ENCODE measurements around the gene PPFIA4. TPM values are rescaled to one million over a fixed set of nuclear protein-coding genes. Genes with fewer than 3 reads are reported as not detected.
A peak's percentile ranks its signal among the peaks of the same experiment; 100 is the strongest.

Gene PPFIA4
- total and polyA plus RNA-seq, 9 of the 15 experiments (the other 6 are each of a cell fraction or from before 2014, with no cell fraction given) = 0.07 to 12.0 (median 0.70) TPM

DNA sequence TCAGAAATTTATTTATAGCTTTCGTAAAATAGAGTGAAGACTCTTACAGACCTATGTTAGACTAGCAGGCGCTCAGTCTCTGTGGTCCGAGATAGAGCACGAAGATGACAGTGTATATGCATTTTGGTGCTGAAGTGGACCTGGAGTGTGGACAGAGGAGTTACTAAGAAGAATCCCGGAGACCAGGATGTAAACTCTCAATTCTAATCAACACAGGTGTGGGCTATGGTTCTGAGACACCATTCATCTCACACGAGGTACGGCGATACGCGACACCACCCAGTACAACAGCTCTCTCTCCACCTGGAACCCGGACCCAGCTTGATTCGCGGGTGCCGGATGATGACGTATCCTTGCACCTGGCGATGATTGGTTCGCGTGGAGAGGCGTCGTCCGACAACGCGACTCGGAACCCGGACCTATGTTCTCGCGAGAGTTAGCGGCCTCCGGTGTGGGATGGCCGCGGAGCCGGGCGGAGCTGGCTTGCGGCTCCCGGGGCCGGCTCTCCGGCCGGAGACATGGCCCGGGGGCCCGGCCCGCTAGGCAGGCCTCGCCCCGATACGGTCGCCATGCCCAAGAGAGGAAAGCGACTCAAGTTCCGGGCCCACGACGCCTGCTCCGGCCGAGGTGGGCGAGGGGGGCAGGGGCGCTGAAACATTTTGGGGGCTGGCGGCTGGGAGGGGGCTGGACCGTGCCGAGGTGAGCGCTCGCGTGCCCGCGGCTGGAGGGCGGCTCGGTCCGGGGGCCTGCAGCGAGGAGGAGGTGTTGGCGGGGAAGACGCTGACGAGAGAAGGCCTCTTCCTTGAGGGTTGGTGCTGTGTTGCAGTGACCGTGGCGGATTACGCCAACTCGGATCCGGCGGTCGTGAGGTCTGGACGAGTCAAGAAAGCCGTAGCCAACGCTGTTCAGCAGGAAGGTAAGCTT is 19.1 kb upstream of the PPFIA4 start, which contains the start of gene TMEM183A:
Gene TMEM183A, plus strand, starts transcription at position 427 of the 924 bp plus-strand sequence. Its CDS starts 92 bp downstream, at position 519.
- peak; percentile 96 to 100 (median 96) for DNase-seq (ENCODE audit: extremely low read depth in 1 of 4, low spot score in 3 of 4)
- no TSS peak for BruUV-seq (replicated peaks)
- in situ Hi-C loops (cut with MboI) = no loop called here
- Histone ChIP-seq H3K9me1 (ENCODE audit: control insufficient read depth, insufficient read depth, low read length) (no peaks in the 10 kb centered on the region), H3K4me3 (peak within 1 kb of the TSS; percentile 89), H4K20me1 (replicated peaks; ENCODE audit: control insufficient read depth, insufficient read depth, low read length) (no peaks in the 10 kb centered on the region), H3K27me3 (ENCODE audit: control insufficient read depth in 2 of 2, insufficient read depth in 2 of 2, low read length in 2 of 2) (no peaks in the 10 kb centered on the region), H3K36me3 (ENCODE audit: control insufficient read depth, insufficient read depth, low read length) (peaks cover 38% of the 10 kb centered on the region), H3K4me2 (ENCODE audit: insufficient read depth, low read length) (peak within 1 kb of the TSS; percentile 100), H3K9me3 (replicated peaks; ENCODE audit: control insufficient read depth, insufficient read depth, low read depth, low read length) (no peaks in the 10 kb centered on the region), H3K79me2 (ENCODE audit: control insufficient read depth, insufficient read depth, low read length) (peaks cover 51% of the 10 kb centered on the region), H3K4me1 (replicated peaks in 1 of 2; ENCODE audit: control insufficient read depth in 2 of 2, insufficient read depth in 2 of 2, low read length in 2 of 2) (peaks cover 14 to 19% of the 10 kb centered on the region in 2 experiments), H2AFZ (ENCODE audit: low read depth, low read length) (peak within 1 kb of the TSS; percentile 86), H3K9ac (ENCODE audit: insufficient read depth in 1 of 2, low read depth in 2 of 2, low read length in 2 of 2) (peak within 1 kb of the TSS; percentile 97 to 100), H3K27ac (ENCODE audit: extremely low read depth, low read depth, low read length) (peak within 1 kb of the TSS; percentile 99)
- POLR2A ChIA-PET = interaction anchor here (0.6 to 2.7 kb wide), 33 partner anchors 8 to 661 kb away, joined by 3 to 14 read pairs (median 4); partner anchors contain the start of genes KLHL12, PPFIA4 and RABIF
- peak; percentile 96 for FAIRE-seq
- ATAC-seq = peak; percentile 94
- intact Hi-C loops (cut with micrococcal nuclease) = loop anchor here (10.0 kb wide), 1 partner anchor 282 kb away; no protein-coding TSS in a partner anchor
- CTCF ChIA-PET (ENCODE audit: low intra/inter-chr PET ratio) = no interaction called here
- under 1% methylated on average over 75 of the region's 78 CpGs for WGBS (ENCODE audit: insufficient coverage, low coverage, missing lambda C conversion rate)
- TF ChIP-seq HOXB6 (CRISPR knock-in tag; IDR thresholded peaks at IDR 0.05; ENCODE audit: borderline replicate concordance) (no peak), SETDB1 (IDR thresholded peaks at IDR 0.05; ENCODE audit: low read length) (peak; percentile 25), SIN3A (IDR thresholded peaks at IDR 0.05; ENCODE audit: borderline replicate concordance in 2 of 2, control insufficient read depth in 1 of 2, low read depth in 2 of 2, low read length in 2 of 2) (peak; percentile 19 to 79; a peak in 2 of 4 replicates), RBFOX2 (IDR thresholded peaks at IDR 0.05; ENCODE audit: low read depth, low read length) (peak; percentile 96), ZNF347 (CRISPR knock-in tag; IDR thresholded peaks at IDR 0.05; ENCODE audit: low read depth) (no peak), FIP1L1 (IDR thresholded peaks at IDR 0.05; ENCODE audit: low read depth, low read length, poor library complexity, severe bottlenecking) (peak; percentile 33), JUNB (CRISPR knock-in tag; conservative IDR thresholded peaks at IDR 0.05) (no peak), PURB (CRISPR knock-in tag; IDR thresholded peaks at IDR 0.05; ENCODE audit: low read depth) (no peak), ZNF121 (CRISPR knock-in tag; conservative IDR thresholded peaks at IDR 0.05) (0 out of 2 replicates have a peak, but pooled peaks have one; percentile 1), ZBTB17 (CRISPR knock-in tag; IDR thresholded peaks at IDR 0.05) (no peak), PTRF (tag; IDR thresholded peaks at IDR 0.05) (no peak), CHCHD3 (CRISPR knock-in tag; IDR thresholded peaks at IDR 0.05) (no peak), PCBP1 (IDR thresholded peaks at IDR 0.05; ENCODE audit: low read depth, low read length, poor library complexity, severe bottlenecking) (no peak), MCM5 (IDR thresholded peaks at IDR 0.05; ENCODE audit: low read depth) (no peak)
- TF ChIP-seq, protein P1, sequence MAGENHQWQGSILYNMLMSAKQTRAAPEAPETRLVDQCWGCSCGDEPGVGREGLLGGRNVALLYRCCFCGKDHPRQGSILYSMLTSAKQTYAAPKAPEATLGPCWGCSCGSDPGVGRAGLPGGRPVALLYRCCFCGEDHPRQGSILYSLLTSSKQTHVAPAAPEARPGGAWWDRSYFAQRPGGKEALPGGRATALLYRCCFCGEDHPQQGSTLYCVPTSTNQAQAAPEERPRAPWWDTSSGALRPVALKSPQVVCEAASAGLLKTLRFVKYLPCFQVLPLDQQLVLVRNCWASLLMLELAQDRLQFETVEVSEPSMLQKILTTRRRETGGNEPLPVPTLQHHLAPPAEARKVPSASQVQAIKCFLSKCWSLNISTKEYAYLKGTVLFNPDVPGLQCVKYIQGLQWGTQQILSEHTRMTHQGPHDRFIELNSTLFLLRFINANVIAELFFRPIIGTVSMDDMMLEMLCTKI (IDR thresholded peaks at IDR 0.05; ENCODE audit: partially characterized antibody) = no peak
- TF ChIP-seq, protein P2, sequence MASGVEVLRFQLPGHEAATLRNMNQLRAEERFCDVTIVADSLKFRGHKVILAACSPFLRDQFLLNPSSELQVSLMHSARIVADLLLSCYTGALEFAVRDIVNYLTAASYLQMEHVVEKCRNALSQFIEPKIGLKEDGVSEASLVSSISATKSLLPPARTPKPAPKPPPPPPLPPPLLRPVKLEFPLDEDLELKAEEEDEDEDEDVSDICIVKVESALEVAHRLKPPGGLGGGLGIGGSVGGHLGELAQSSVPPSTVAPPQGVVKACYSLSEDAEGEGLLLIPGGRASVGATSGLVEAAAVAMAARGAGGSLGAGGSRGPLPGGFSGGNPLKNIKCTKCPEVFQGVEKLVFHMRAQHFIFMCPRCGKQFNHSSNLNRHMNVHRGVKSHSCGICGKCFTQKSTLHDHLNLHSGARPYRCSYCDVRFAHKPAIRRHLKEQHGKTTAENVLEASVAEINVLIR (CRISPR knock-in tag; IDR thresholded peaks at IDR 0.05) = peak; percentile 99
- TF ChIP-seq, protein P3, sequence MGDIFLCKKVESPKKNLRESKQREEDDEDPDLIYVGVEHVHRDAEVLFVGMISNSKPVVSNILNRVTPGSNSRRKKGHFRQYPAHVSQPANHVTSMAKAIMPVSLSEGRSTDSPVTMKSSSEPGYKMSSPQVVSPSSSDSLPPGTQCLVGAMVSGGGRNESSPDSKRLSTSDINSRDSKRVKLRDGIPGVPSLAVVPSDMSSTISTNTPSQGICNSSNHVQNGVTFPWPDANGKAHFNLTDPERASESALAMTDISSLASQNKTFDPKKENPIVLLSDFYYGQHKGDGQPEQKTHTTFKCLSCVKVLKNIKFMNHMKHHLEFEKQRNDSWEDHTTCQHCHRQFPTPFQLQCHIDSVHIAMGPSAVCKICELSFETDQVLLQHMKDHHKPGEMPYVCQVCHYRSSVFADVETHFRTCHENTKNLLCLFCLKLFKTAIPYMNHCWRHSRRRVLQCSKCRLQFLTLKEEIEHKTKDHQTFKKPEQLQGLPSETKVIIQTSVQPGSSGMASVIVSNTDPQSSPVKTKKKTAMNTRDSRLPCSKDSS (IDR thresholded peaks at IDR 0.05; ENCODE audit: low read depth, partially characterized antibody) = no peak
